Measurements from ENCODE around the gene MPZL1. TPM values are rescaled to one million over a fixed set of nuclear protein-coding genes. Genes with fewer than 3 reads are reported as not detected.

Gene MPZL1
- total and polyA plus RNA-seq, 2 of the 13 experiments (the other 11 are each of a cell fraction or from before 2014, with no cell fraction given) = 38.0 to 68.7 TPM

DNA sequence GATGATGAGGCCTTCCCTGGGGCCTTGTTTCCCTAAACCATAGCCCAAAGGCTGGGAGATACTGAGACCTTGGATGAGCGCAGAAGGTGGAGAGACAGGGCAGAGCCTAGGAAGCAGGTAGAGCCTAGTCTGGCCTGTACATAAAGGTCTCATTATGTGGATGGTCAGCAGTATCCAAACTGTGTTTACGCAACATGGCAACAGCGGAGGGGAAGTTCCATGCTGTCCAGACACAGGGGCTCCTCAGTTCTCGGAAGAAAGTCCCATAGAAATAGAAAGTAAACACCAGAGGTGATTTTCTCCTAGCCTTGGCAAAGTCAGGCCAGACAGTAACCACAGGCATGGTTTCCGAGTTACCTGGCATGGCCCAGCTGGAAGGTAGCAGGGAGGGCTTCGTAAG, 42.1 kb upstream of the MPZL1 start (continued):
- TF ChIP-seq, protein P1, sequence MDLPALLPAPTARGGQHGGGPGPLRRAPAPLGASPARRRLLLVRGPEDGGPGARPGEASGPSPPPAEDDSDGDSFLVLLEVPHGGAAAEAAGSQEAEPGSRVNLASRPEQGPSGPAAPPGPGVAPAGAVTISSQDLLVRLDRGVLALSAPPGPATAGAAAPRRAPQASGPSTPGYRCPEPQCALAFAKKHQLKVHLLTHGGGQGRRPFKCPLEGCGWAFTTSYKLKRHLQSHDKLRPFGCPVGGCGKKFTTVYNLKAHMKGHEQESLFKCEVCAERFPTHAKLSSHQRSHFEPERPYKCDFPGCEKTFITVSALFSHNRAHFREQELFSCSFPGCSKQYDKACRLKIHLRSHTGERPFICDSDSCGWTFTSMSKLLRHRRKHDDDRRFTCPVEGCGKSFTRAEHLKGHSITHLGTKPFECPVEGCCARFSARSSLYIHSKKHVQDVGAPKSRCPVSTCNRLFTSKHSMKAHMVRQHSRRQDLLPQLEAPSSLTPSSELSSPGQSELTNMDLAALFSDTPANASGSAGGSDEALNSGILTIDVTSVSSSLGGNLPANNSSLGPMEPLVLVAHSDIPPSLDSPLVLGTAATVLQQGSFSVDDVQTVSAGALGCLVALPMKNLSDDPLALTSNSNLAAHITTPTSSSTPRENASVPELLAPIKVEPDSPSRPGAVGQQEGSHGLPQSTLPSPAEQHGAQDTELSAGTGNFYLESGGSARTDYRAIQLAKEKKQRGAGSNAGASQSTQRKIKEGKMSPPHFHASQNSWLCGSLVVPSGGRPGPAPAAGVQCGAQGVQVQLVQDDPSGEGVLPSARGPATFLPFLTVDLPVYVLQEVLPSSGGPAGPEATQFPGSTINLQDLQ (CRISPR knock-in tag; IDR thresholded peaks at IDR 0.05) = no peak
- TF ChIP-seq, protein P2, sequence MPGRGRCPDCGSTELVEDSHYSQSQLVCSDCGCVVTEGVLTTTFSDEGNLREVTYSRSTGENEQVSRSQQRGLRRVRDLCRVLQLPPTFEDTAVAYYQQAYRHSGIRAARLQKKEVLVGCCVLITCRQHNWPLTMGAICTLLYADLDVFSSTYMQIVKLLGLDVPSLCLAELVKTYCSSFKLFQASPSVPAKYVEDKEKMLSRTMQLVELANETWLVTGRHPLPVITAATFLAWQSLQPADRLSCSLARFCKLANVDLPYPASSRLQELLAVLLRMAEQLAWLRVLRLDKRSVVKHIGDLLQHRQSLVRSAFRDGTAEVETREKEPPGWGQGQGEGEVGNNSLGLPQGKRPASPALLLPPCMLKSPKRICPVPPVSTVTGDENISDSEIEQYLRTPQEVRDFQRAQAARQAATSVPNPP (CRISPR knock-in tag; IDR thresholded peaks at IDR 0.05) = no peak
- TF ChIP-seq CBX2 (IDR thresholded peaks at IDR 0.05; ENCODE audit: low read depth, low read length) = no peak
- TF ChIP-seq CBX2 (CRISPR knock-in tag; IDR thresholded peaks at IDR 0.05; ENCODE audit: low read depth) = no peak
- no peak for TF ChIP-seq ZSCAN9 (CRISPR knock-in tag; IDR thresholded peaks at IDR 0.05; ENCODE audit: borderline replicate concordance)
- no peak for TF ChIP-seq ZNF34 (CRISPR knock-in tag; IDR thresholded peaks at IDR 0.05; ENCODE audit: borderline replicate concordance)
- TF ChIP-seq FOXA1 (IDR thresholded peaks at IDR 0.05) = no peak
- peak; percentile 51 for TF ChIP-seq FOXA1 (CRISPR knock-in tag; IDR thresholded peaks at IDR 0.05)
- no peak for TF ChIP-seq SNAPC2 (CRISPR knock-in tag; IDR thresholded peaks at IDR 0.05)
- no peak for TF ChIP-seq ZNF180 (CRISPR knock-in tag; IDR thresholded peaks at IDR 0.05; ENCODE audit: borderline replicate concordance, low read depth)
- no peak for TF ChIP-seq MTF2 (CRISPR knock-in tag; IDR thresholded peaks at IDR 0.05; ENCODE audit: borderline replicate concordance)
- no peak for TF ChIP-seq ZNF790 (CRISPR knock-in tag; IDR thresholded peaks at IDR 0.05; ENCODE audit: borderline replicate concordance)
- TF ChIP-seq, protein P3, sequence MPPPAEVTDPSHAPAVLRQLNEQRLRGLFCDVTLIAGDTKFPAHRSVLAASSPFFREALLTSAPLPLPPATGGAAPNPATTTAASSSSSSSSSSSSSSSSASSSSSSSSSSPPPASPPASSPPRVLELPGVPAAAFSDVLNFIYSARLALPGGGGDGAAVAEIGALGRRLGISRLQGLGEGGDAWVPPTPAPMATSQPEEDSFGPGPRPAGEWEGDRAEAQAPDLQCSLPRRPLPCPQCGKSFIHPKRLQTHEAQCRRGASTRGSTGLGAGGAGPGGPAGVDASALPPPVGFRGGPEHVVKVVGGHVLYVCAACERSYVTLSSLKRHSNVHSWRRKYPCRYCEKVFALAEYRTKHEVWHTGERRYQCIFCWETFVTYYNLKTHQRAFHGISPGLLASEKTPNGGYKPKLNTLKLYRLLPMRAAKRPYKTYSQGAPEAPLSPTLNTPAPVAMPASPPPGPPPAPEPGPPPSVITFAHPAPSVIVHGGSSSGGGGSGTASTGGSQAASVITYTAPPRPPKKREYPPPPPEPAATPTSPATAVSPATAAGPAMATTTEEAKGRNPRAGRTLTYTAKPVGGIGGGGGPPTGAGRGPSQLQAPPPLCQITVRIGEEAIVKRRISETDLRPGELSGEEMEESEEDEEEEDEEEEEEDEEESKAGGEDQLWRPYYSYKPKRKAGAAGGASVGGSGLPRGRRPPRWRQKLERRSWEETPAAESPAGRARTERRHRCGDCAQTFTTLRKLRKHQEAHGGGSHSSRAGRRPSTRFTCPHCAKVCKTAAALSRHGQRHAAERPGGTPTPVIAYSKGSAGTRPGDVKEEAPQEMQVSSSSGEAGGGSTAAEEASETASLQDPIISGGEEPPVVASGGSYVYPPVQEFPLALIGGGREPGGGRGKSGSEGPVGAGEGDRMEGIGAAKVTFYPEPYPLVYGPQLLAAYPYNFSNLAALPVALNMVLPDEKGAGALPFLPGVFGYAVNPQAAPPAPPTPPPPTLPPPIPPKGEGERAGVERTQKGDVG (CRISPR knock-in tag; IDR thresholded peaks at IDR 0.05; ENCODE audit: borderline replicate concordance) = no peak
- TF ChIP-seq TRIM24 (CRISPR knock-in tag; IDR thresholded peaks at IDR 0.05) = no peak
- TF ChIP-seq JUN (CRISPR knock-in tag; IDR thresholded peaks at IDR 0.05) = no peak
- TF ChIP-seq ZNF331 (CRISPR knock-in tag; IDR thresholded peaks at IDR 0.05) = peak; percentile 23; the same call in 1 of the 2 replicates
- TF ChIP-seq ZSCAN21 (CRISPR knock-in tag; IDR thresholded peaks at IDR 0.05; ENCODE audit: borderline replicate concordance) = no peak
- TF ChIP-seq, protein P4, sequence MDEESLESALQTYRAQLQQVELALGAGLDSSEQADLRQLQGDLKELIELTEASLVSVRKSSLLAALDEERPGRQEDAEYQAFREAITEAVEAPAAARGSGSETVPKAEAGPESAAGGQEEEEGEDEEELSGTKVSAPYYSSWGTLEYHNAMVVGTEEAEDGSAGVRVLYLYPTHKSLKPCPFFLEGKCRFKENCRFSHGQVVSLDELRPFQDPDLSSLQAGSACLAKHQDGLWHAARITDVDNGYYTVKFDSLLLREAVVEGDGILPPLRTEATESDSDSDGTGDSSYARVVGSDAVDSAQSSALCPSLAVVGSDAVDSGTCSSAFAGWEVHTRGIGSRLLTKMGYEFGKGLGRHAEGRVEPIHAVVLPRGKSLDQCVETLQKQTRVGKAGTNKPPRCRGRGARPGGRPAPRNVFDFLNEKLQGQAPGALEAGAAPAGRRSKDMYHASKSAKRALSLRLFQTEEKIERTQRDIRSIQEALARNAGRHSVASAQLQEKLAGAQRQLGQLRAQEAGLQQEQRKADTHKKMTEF (CRISPR knock-in tag; IDR thresholded peaks at IDR 0.05) = no peak
- no peak for TF ChIP-seq SOX6 (IDR thresholded peaks at IDR 0.05)
- peak; percentile 21; the same call in 1 of the 2 replicates for TF ChIP-seq SOX6 (CRISPR knock-in tag; IDR thresholded peaks at IDR 0.05)
- no peak for TF ChIP-seq KDM3A (CRISPR knock-in tag; IDR thresholded peaks at IDR 0.05; ENCODE audit: low read depth)
- TF ChIP-seq DNMT3B (CRISPR knock-in tag; conservative IDR thresholded peaks at IDR 0.05) = no peak
- TF ChIP-seq NKX3-1 (CRISPR knock-in tag; IDR thresholded peaks at IDR 0.05) = no peak
- no peak for TF ChIP-seq ZNF501 (CRISPR knock-in tag; IDR thresholded peaks at IDR 0.05)
